Thyroid gland (tissue), 4 donors: Measurements from ENCODE around the gene CTDSP2. TPM values are rescaled to one million over a fixed set of nuclear protein-coding genes. Genes with fewer than 3 reads are reported as not detected.
"Not testable (repeated sequence)": the region's sequence is repeated elsewhere in the genome, so short reads cannot be mapped to it uniquely, and the experiment has no call there.

Source experiments
- DNase-seq, 2 donors: peaks; one replicate each; pipeline ENCODE4 v3.0.0-alpha.2; 2019
- H3K27ac ChIP-seq, 3 donors: fragments of 200-600 bp; sonication (generic); 1 replicate in 2 of 3; 2 replicates in 1 of 3; pipeline ENCODE4 v1.5.1; 2016 to 2019; ENCODE audit warnings: mild to moderate bottlenecking in 1 of 3, moderate library complexity in 1 of 3
- H3K27me3 ChIP-seq: fragments of 200-600 bp; sonication (generic); one replicate; pipeline ENCODE4 v1.5.1; 2019
- H3K36me3 ChIP-seq, 2 donors: fragments of 200-600 bp; sonication (generic); one replicate each; pipeline ENCODE4 v1.5.1; 2016 to 2019
- H3K4me1 ChIP-seq, 2 donors: fragments of 200-600 bp; sonication (generic); one replicate each; pipeline ENCODE4 v1.5.1; 2017 to 2019
- H3K4me3 ChIP-seq, 3 donors: fragments of 200-600 bp; sonication (generic); replicated peaks in 1 of 3; 1 replicate in 2 of 3; 2 replicates in 1 of 3; pipeline ENCODE4 v1.5.1; 2016; ENCODE audit warnings: mild to moderate bottlenecking in 1 of 3
- H3K9me3 ChIP-seq: fragments of 200-600 bp; sonication (generic); one replicate; pipeline ENCODE4 v1.5.1; 2017
- POLR2A ChIP-seq, 2 donors: fragments of 450-650 bp; IDR thresholded peaks; one replicate each; pipeline ENCODE4 v1.6.1; 2017; ENCODE audit warnings: antibody characterized with exemption in 2 of 2, mild to moderate bottlenecking in 2 of 2, moderate library complexity in 1 of 2
- WGBS, 2 donors: methylation state at CpG; one replicate each; pipeline ENCODE4 v1.1.5; 2017; 5-methylcytosine and 5-hydroxymethylcytosine counted together
- intact Hi-C: fragments of 100-400 bp; cut with DNase I; formaldehyde crosslinking; loops from one replicate; pipeline ENCODE4 v1.15.1; 2023
- total RNA-seq, 4 donors: library from RNA; depleted of rRNA; stranded (reverse); fragments of >200 nt; gene quantifications; one replicate each; pipeline ENCODE4 v1.2.3, GENCODE V29; 2016
- TF ChIP-seq, protein P1 (sequence below), 6 experiments: fragments of 200-600 bp in 3 of 6; fragments of 450-650 bp in 3 of 6; sonication (generic) in 3 of 6; IDR thresholded peaks; one replicate each; pipeline ENCODE4 v1.5.1; 2016 to 2019; ENCODE audit warnings: antibody characterized with exemption in 6 of 6, mild to moderate bottlenecking in 2 of 6, inconsistent platforms in 1 of 6, moderate library complexity in 1 of 6

CTDSP2 gene
- total RNA-seq, 4 donors from 2014 or later = 91.5 to 190 (median 138) TPM

DNA sequence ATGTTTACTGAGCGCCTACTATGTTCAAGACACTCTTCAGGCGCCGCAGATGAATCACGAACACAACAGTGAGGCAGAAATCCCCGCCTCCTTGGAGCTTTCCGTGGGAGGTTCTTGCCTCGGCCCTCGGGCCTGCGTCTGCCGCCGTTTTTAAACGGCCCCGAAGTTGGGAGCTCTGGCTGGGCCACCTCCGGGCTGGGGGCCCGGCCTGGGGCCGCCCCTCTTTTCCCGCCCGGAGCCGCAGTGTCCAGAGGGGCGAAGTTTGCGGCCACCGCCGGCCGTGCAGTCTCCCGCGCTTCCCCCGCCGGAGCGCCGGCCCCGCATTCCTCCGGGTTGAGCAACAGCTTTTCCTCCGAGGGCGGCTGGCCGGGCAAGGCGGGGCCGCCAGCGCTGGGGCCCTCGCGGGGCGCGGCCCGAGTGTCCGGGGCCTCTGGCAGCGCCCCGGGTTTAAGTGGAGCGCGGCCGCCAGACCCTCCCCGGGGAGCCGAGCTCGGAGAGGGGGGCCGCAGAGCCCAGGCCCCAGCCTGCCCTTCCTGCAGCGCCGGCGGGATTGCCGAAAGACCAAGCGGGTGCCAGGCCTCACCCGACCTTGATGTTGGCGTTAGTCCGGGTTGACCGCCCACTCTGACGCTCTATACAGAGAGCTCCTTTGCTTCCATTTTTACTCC is 18.7 kb upstream of the CTDSP2 start:
- no peaks in the 10 kb centered on the region for H3K36me3 ChIP-seq
- intact Hi-C loops = no loop called here
- TF ChIP-seq POLR2A (IDR thresholded peaks at IDR 0.05) = peak in 1 of 2 donors; percentile 66
- TF ChIP-seq, protein P1, sequence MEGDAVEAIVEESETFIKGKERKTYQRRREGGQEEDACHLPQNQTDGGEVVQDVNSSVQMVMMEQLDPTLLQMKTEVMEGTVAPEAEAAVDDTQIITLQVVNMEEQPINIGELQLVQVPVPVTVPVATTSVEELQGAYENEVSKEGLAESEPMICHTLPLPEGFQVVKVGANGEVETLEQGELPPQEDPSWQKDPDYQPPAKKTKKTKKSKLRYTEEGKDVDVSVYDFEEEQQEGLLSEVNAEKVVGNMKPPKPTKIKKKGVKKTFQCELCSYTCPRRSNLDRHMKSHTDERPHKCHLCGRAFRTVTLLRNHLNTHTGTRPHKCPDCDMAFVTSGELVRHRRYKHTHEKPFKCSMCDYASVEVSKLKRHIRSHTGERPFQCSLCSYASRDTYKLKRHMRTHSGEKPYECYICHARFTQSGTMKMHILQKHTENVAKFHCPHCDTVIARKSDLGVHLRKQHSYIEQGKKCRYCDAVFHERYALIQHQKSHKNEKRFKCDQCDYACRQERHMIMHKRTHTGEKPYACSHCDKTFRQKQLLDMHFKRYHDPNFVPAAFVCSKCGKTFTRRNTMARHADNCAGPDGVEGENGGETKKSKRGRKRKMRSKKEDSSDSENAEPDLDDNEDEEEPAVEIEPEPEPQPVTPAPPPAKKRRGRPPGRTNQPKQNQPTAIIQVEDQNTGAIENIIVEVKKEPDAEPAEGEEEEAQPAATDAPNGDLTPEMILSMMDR (IDR thresholded peaks at IDR 0.05) = no peak
- peak; percentile 71 to 76 for DNase-seq
- peak overlapping the region; percentile 32 to 41 (median 41) for H3K4me3 ChIP-seq
- peak overlapping the region; percentile 90 to 93 (median 91) for H3K27ac ChIP-seq
- WGBS, 2 donors = 0% methylated on average over 19 to 41 of the region's 63 CpGs
- H3K4me1 ChIP-seq = peaks cover 4 to 13% of the 10 kb centered on the region in 2 donors
- H3K9me3 ChIP-seq = no peaks in the 10 kb centered on the region
- H3K27me3 ChIP-seq = no peaks in the 10 kb centered on the region

DNA sequence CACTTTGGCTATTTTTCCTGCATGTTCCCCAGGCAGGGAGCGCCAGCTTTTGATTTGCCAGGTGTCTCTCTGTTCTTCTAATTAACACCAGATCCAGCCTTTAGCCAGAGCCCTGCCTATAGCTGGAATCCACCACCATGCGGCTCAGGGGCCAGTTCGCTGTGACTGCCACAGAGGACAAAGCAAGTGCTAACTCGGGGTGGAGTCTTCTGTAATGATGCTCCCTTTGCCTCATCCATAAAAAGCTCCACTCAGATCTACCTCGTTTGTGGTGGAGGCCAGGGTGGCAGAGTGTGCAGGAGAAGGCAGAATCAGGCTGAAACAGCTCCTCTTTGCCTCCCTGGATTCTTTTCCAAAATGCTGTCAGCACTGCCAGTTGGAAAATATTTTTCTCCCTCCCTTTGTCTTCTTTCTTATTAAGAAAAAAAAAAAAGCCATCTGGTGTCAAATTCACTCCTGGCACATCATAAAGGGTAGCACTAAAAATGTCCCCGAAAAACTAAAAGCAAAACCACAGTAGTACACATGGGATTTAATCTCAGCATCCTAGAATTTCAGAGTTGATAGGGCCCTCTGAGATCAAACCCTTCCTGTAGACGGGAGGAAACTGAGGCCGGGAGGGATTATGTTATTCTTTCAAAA is 18.0 kb upstream of the CTDSP2 start:
- DNase-seq = no peak
- no peaks in the 10 kb centered on the region for H3K27me3 ChIP-seq
- intact Hi-C loops = no loop called here
- 39 to 52% methylated on average over 8 of the region's 8 CpGs for WGBS, 2 donors
- H3K36me3 ChIP-seq = no peaks in the 10 kb centered on the region
- H3K4me1 ChIP-seq = peaks cover 4 to 13% of the 10 kb centered on the region in 2 donors
- peak overlapping the region in 2 of 3 donors; percentile 41 for H3K4me3 ChIP-seq
- H3K9me3 ChIP-seq = no peaks in the 10 kb centered on the region
- TF ChIP-seq POLR2A (IDR thresholded peaks at IDR 0.05) = no peak
- TF ChIP-seq, protein P1 (IDR thresholded peaks at IDR 0.05) = no peak
- H3K27ac ChIP-seq = peak overlapping the region; percentile 90 to 93 (median 91)

DNA sequence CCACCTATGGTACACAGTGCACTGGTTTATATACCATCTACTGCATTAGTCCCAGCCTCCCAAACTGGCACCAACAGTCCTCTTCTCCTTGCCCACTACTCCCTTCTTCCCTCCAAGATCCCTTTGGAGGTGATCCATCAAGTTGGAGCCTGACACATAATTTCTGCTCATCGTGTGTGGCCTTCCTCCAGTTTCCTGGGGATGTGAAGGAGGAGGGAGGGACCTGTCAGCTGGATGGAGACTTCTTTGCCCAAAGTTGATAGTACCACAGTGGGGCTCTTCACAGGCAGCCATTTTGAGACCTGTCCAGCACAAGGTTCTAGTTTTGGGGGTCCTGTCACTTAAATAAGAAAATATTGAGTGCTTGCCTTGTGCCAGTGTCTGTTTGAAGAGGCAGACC is 17.1 kb upstream of the CTDSP2 start:
- peaks cover 4 to 13% of the 10 kb centered on the region in 2 donors for H3K4me1 ChIP-seq
- no peak overlapping the region for H3K27ac ChIP-seq
- no peaks in the 10 kb centered on the region for H3K9me3 ChIP-seq
- H3K4me3 ChIP-seq = no peak overlapping the region
- TF ChIP-seq POLR2A (IDR thresholded peaks at IDR 0.05) = no peak
- TF ChIP-seq, protein P1 (IDR thresholded peaks at IDR 0.05) = no peak
- DNase-seq = no peak
- H3K36me3 ChIP-seq = no peaks in the 10 kb centered on the region
- 58 to 60% methylated on average over 1 of the region's 1 CpG for WGBS, 2 donors
- no peaks in the 10 kb centered on the region for H3K27me3 ChIP-seq
- intact Hi-C loops = no loop called here

DNA sequence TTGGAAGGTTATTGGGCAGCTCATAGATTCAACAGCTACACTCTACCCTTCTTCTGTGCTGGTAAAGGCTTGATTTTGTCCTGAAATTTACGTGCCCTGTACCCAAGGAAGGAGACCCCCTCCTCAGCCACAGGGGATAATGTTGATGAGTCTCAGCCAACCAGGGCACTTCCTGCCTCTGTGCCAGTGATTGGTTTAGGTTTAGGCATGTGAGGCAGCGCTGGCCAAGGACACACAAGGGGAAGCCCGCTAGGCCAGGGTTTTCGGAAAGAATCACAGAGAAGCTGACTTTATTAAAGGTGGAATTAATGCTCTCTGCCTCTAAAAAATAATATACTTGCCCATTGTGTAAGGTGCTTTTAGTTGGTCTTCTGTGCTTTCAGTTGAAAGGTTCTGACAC is 15.4 kb upstream of the CTDSP2 start:
- intact Hi-C loops = no loop called here
- TF ChIP-seq POLR2A (IDR thresholded peaks at IDR 0.05) = no peak
- TF ChIP-seq, protein P1 (IDR thresholded peaks at IDR 0.05) = no peak
- H3K27ac ChIP-seq = no peak overlapping the region
- no peaks in the 10 kb centered on the region for H3K27me3 ChIP-seq
- no peak overlapping the region for H3K4me3 ChIP-seq
- 95 to 97% methylated on average over 4 of the region's 4 CpGs for whole genome bisulfite sequencing, 2 donors
- DNase-seq = no peak
- H3K4me1 ChIP-seq = peaks cover 4 to 13% of the 10 kb centered on the region in 2 donors
- no peaks in the 10 kb centered on the region for H3K9me3 ChIP-seq
- no peaks in the 10 kb centered on the region for H3K36me3 ChIP-seq

DNA sequence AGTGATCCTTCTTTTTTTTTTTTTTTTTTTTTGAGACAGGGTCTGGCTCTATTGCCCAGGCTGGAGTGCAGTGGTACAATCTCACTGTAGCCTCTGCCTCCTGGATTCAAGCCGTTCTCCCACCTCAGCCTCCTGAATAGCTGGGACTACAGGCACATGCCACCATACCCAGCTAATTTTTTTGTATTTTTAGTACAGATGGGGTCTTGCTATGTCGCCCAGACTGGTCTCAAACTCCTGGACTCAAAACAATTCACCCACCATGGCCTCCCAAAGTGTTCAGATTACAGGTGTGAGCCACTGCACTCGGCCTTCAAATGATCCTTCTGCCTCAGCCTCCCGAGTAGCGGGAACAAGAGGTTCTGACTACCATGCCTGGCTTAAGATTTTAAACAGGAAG is 14.4 kb upstream of the CTDSP2 start:
- H3K27me3 ChIP-seq, H3K36me3 ChIP-seq, H3K4me3 ChIP-seq, intact Hi-C loops, DNase-seq, H3K27ac ChIP-seq, H3K9me3 ChIP-seq: not testable (repeated sequence)
- peaks cover 4 to 11% of the 10 kb centered on the region in 2 donors for H3K4me1 ChIP-seq
- WGBS, 2 donors = 94 to 97% methylated on average over 5 of the region's 5 CpGs
